Measurements from ENCODE around the gene NXPH3.

Gene NXPH3

DNA sequence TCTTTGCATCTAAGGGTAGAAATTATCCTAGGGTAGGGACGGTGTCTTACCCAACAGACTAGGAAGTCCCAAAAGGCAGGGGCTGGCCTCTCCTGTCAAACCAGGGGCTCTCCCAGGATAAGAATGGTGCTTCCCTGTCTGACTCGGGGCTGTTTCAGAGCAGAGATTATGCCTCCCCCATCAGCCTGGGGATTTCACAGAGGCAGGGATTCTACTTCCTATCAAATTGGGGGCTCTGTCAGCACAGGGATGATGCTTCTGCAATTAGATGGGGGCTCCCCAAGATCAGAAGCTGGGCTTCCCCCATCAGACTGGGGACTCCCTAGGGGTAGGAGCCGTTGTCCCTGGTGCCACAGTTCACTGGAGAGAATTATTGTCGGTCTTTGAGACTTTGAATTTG is 2.3 kb downstream of the NXPH3 start:
- DNase-seq (ENCODE audit: low read depth, low spot score): no peak
- no peak overlapping the region for H3K4me3 ChIP-seq (ENCODE audit: low read depth, low read length)
- CTCF ChIA-PET: interaction anchor here (0.8 to 18.1 kb wide), 3 partner anchors 9 to 122 kb away, joined by 3 to 1118 read pairs (median 7); partner anchors contain the start of gene SLC35B1
- POLR2A ChIA-PET: no interaction called here
- TF ChIP-seq CTCF (IDR thresholded peaks at IDR 0.05; ENCODE audit: insufficient read depth, low read length, missing control alignments): no peak

DNA sequence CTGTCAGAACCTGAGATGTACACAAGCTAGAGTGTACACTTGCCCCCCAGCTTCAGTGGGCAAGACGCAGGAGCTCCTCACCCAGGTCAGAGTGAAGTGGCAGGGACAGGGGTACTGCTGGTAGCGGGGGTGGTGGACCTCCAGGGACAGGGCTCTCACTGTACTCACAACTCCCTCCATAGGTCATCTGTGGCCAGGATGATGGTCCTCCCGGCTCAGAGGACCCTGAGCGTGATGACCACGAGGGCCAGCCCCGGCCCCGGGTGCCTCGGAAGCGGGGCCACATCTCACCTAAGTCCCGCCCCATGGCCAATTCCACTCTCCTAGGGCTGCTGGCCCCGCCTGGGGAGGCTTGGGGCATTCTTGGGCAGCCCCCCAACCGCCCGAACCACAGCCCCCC is 2.7 kb downstream of the NXPH3 start:
- H3K4me3 ChIP-seq (ENCODE audit: low read depth, low read length): no peak overlapping the region
- no peak for DNase-seq (ENCODE audit: low read depth, low spot score)
- no peak for TF ChIP-seq CTCF (IDR thresholded peaks at IDR 0.05; ENCODE audit: insufficient read depth, low read length, missing control alignments)
- CTCF ChIA-PET: interaction anchor here (0.8 to 18.1 kb wide), 3 partner anchors 9 to 121 kb away, joined by 3 to 1118 read pairs (median 7); partner anchors contain the start of gene SLC35B1
- POLR2A ChIA-PET: no interaction called here

- ChIA-PET CTCF (interaction anchor here (1.1 to 18.1 kb wide), 4 partner anchors 9 to 200 kb away, joined by 3 to 1118 read pairs (median 28); partner anchors contain the start of gene SLC35B1), POLR2A (no interaction called here)
- TF ChIP-seq CTCF (IDR thresholded peaks at IDR 0.05; ENCODE audit: insufficient read depth, low read length, missing control alignments): no peak
- DNase-seq (ENCODE audit: low read depth, low spot score): no peak
- no peak overlapping the region for H3K4me3 ChIP-seq (ENCODE audit: low read depth, low read length)
Measured at GRCh38 chr17:49578952-49579500, 3.4 kb downstream of the NXPH3 start.

GRCh38 chr17:49579522-49579921 is 3.9 kb downstream of the NXPH3 start:
- H3K4me3 ChIP-seq (ENCODE audit: low read depth, low read length): no peak overlapping the region
- POLR2A ChIA-PET: no interaction called here
- CTCF ChIA-PET: interaction anchor here (1.1 to 18.1 kb wide), 4 partner anchors 9 to 200 kb away, joined by 3 to 1118 read pairs (median 28); partner anchors contain the start of gene SLC35B1
- no peak for TF ChIP-seq CTCF (IDR thresholded peaks at IDR 0.05; ENCODE audit: insufficient read depth, low read length, missing control alignments)
- DNase-seq (ENCODE audit: low read depth, low spot score): no peak

DNA sequence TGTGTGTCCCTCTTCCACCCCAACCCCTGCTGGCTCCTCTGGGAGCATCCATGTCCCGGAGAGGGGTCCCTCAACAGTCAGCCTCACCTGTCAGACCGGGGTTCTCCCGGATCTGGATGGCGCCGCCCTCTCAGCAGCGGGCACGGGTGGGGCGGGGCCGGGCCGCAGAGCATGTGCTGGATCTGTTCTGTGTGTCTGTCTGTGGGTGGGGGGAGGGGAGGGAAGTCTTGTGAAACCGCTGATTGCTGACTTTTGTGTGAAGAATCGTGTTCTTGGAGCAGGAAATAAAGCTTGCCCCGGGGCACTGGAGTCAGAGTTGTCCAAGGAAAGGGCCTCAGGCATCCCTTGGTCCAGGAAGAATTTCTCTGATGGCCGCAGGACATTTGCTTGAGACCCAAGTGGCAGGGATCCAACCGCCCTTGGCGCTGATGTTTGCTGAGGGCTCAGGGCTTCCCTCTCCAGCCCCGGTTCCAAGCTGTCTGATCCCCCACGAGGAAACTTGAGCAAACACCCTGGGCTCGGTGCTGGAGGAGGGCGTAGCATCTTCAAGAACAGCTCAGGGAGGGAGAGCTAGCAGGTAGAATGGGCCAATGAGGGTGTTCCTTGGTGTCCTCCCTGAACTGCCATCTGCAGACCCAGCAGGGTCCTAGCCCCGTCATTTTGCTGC is 4.5 kb downstream of the NXPH3 start:
- ChIA-PET POLR2A (no interaction called here), CTCF (interaction anchor here (1.1 to 18.1 kb wide), 4 partner anchors 10 to 199 kb away, joined by 3 to 1118 read pairs (median 28); partner anchors contain the start of gene SLC35B1)
- no peak for TF ChIP-seq CTCF (IDR thresholded peaks at IDR 0.05; ENCODE audit: insufficient read depth, low read length, missing control alignments)
- DNase-seq (ENCODE audit: low read depth, low spot score): no peak
- no peak overlapping the region for H3K4me3 ChIP-seq (ENCODE audit: low read depth, low read length)

GRCh38 chr17:49580981-49581647 is 5.4 kb downstream of the NXPH3 start:
- POLR2A ChIA-PET: no interaction called here
- no peak for TF ChIP-seq CTCF (IDR thresholded peaks at IDR 0.05; ENCODE audit: insufficient read depth, low read length, missing control alignments)
- CTCF ChIA-PET: interaction anchor here (6.3 to 18.1 kb wide), 2 partner anchors 11 to 119 kb away, joined by 50 to 1118 read pairs; partner anchors contain the start of gene SLC35B1
- no peak for DNase-seq (ENCODE audit: low read depth, low spot score)
- no peak overlapping the region for H3K4me3 ChIP-seq (ENCODE audit: low read depth, low read length)
